Endothelial cell of umbilical vein (primary cell): ENCODE results near the gene C5orf47.

Experiments used
- EZH2 ChIP-seq: IDR thresholded peaks from 2 replicates; pipeline ENCODE4 v1.6.1; 2012; ENCODE audit warnings: borderline replicate concordance, low read depth, mild to moderate bottlenecking, moderate library complexity, low read length, inconsistent platforms; ENCODE audit not compliant: severe bottlenecking
- JUN ChIP-seq: IDR thresholded peaks from 2 replicates; pipeline ENCODE4 v1.6.1; 2011; ENCODE audit warnings: borderline replicate concordance, low read depth; ENCODE audit not compliant: insufficient read length, insufficient read depth
- POLR2AphosphoS5 ChIP-seq: IDR thresholded peaks from 2 replicates; pipeline ENCODE4 v1.6.1; 2012; ENCODE audit warnings: low read depth, mild to moderate bottlenecking, control low read depth, low read length, moderate library complexity; ENCODE audit not compliant: insufficient read depth

GRCh38 chr5:173997331-173997730 is 8.4 kb downstream of the C5orf47 start:
- TF ChIP-seq EZH2 (no peak), POLR2AphosphoS5 (no peak), JUN (no peak)
